ENCODE data around the gene OTUB1. TPM values are rescaled to one million over a fixed set of nuclear protein-coding genes. Genes with fewer than 3 reads are reported as not detected.
A peak's percentile ranks its signal among the peaks of the same experiment; 100 is the strongest.

OTUB1 gene
- total RNA-seq, 3 donors from 2014 or later, result 60.1 to 70.3 (median 64.1) TPM

DNA sequence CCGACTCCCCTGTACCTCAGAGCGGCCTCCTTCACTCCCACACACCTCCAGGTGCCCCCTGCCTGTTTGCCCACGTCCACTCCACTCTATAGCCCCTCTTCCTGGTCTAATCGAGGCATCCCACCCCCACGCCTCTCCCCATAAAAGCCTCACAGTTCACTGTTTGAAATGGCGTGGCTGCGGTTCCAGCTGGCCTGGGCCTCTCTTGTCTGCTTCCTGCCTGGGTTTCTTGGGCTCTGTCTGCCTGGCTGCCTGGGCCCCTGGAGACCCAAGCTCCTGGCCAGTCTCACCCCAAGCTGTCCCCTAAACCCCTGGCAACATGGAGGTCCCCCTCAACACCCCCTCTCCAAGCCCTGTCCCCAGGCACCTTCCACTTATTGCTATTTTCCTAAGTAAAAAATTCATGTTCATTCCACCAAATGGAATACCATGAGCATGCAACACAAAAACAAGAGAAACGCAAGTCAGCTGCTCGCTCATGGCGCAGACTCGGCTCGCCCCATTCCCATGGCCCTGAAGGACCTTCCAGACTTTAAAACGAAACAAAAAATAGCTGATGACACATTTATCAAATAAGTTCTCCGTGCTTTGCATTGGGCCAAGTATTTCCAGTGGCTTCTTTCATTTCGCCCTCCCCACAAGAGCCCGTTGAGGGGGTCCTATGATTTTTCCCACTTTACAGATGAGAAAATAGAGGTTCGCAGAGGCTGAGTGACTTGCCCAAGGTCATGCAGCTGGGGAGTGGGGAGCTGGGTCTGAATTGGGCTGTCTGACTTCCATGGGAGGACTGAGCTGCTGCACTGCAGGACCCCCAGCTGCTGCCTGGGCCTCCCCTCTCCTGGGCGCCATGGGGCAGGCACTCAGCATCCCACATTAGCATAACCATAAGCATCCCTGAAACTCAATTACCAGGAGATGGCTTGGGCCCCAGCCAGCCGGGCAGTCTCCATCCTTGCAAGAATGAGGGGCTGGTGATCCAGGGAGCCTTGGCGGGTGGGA lies 37.8 kb downstream of the OTUB1 start:
- Histone ChIP-seq H3K4me1 (ENCODE audit: low read depth) (no peaks in the 10 kb centered on the region), H3K36me3 (ENCODE audit: low read depth) (no peaks in the 10 kb centered on the region), H3K4me3 (no peak overlapping the region), H3K9me3 (no peaks in the 10 kb centered on the region)
- intact Hi-C loops (cut with DNase I, micrococcal nuclease), result no loop called here
- DNase-seq (no peak), ATAC-seq (no peak)
- TF ChIP-seq, protein P1, sequence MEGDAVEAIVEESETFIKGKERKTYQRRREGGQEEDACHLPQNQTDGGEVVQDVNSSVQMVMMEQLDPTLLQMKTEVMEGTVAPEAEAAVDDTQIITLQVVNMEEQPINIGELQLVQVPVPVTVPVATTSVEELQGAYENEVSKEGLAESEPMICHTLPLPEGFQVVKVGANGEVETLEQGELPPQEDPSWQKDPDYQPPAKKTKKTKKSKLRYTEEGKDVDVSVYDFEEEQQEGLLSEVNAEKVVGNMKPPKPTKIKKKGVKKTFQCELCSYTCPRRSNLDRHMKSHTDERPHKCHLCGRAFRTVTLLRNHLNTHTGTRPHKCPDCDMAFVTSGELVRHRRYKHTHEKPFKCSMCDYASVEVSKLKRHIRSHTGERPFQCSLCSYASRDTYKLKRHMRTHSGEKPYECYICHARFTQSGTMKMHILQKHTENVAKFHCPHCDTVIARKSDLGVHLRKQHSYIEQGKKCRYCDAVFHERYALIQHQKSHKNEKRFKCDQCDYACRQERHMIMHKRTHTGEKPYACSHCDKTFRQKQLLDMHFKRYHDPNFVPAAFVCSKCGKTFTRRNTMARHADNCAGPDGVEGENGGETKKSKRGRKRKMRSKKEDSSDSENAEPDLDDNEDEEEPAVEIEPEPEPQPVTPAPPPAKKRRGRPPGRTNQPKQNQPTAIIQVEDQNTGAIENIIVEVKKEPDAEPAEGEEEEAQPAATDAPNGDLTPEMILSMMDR (IDR thresholded peaks at IDR 0.05), result no peak

DNA sequence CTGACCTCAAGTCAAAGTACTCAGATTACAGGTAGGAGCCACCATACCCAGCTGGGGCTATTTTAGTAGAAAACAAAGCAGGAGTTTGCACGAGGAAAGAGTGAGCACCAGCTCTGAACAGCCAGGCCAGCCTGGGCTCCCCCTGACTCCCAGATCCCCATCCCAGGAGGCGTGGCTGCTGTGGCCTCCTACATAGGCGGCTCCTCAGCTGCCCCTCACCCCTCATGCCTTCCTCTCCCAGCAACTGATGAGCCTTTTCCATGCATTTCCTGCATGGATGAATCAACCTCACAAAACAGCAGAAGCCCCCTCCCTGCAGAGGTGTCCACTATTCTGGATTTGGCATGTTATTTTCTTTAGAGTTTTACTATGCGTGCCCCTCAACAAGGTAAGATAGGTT lies 39.0 kb downstream of the OTUB1 start:
- H3K4me1 ChIP-seq (ENCODE audit: low read depth), result no peaks in the 10 kb centered on the region
- no peak for ATAC-seq
- DNase-seq, result no peak
- intact Hi-C loops (cut with DNase I, micrococcal nuclease), result no loop called here
- TF ChIP-seq, protein P1 (IDR thresholded peaks at IDR 0.05), result no peak
- no peak overlapping the region for H3K4me3 ChIP-seq
- H3K9me3 ChIP-seq, result no peaks in the 10 kb centered on the region
- H3K36me3 ChIP-seq (ENCODE audit: low read depth), result no peaks in the 10 kb centered on the region

DNA sequence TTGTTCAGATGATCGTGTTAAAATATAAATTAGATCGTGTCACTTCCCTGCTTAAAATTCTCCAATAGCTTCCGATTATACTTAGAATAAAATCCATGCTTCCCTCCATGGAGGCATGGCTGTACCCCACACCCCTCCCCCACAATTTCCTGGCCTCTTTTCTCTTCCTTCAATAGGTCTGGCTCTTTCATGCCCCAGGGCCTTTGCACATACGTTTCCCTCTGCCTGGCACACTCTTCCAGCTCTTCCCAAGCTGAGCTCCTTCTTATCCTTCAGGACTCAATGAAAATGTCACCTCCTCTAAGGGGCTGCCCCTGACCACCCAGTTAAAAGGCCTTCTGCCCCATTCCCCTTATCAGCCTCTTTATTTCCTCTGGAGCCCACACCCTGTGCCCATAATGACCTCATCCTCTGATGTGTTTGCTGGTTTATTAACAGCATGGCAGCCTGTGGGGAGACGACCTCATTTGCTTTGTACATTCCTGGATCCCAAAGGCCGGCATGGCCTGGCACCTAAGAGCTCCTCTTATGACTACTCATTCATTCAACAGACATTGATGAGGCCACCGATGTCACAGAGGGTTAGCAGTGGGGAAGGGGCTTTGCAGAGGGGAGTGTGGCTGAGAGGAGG lies 40.5 kb downstream of the OTUB1 start:
- ATAC-seq (no peak), DNase-seq (no peak)
- Histone ChIP-seq H3K4me1 (ENCODE audit: low read depth) (no peaks in the 10 kb centered on the region), H3K9me3 (no peaks in the 10 kb centered on the region), H3K4me3 (no peak overlapping the region), H3K36me3 (ENCODE audit: low read depth) (no peaks in the 10 kb centered on the region)
- TF ChIP-seq, protein P1 (IDR thresholded peaks at IDR 0.05), result no peak
- intact Hi-C loops (cut with DNase I, micrococcal nuclease), result no loop called here

DNA sequence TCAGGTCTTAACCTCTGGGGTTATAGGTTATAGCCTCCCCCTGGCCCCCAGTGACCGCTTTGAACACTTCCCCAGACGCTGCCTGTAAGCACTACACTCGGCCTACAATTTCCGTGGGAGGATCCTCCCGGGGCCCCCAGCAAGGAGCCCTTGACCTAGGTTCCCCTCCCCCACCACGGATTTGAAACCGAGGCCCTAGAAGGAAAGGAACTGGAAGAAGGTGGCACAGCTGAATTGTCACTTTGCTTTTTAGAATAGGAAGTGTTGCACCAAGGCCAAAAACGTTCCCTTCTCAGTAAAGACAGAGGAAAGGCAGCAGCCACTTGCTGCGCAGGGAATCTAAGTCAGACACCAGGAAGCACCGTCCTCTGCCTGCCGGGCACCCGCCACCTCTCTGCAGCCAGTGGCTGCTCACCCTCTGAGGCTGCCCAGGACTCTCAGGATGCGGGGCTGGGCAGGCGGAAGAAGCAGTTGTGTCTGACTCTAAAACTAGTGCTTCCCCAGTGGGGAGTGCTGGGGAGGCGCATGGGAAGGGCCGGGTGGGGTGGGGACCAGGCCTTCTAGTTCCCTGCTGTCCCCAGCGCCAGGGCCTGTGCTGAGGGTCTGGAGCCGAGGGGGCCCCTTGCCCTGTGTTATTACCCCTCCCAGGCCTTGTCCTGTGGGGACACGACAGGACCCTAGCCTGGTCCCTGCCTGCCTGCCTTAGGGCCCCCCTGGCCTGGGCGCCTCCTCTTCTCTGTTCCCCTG lies 41.6 kb downstream of the OTUB1 start:
- Histone ChIP-seq H3K9me3 (no peaks in the 10 kb centered on the region), H3K36me3 (ENCODE audit: low read depth) (no peaks in the 10 kb centered on the region), H3K4me3 (no peak overlapping the region), H3K4me1 (ENCODE audit: low read depth) (no peaks in the 10 kb centered on the region)
- DNase-seq (no peak), ATAC-seq (no peak)
- intact Hi-C loops (cut with DNase I, micrococcal nuclease), result no loop called here
- TF ChIP-seq, protein P1 (IDR thresholded peaks at IDR 0.05), result no peak

DNA sequence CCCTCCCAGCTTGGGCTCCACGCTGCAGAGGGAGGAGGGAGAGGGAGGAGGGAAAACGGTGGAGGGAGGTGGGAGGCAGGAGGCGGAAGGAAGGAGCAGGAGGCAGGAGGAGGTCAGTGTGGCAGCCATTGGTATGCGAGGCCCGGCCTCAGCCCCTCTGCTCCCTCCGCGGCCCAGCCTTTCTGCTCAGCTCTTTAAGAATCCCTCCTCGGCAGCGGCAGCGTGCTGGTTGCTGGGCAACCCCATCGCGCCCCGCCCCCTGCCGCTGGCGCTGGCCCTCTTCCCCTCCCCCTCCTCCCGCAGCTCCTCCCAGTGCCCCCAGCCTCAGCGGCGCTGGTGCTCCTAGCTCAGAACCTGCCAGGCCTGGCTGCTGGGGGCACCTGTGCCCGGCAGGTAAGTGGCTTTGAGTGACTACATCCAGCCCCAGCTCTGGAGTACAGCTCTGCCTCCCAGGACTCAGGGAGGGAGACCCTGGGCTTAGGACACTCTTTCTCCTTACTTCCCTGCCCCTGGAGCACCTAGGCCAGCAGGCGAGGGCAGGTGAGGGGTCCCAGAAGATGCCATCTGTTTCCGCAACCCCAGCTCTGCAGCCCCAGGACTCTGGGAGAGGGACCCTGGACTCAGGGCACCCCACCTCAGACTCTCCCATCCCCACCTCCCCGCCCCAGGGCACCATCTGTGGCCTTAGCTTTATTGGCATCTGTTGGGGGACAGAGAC lies 42.3 kb downstream of the OTUB1 start:
- H3K9me3 ChIP-seq, result no peaks in the 10 kb centered on the region
- H3K36me3 ChIP-seq (ENCODE audit: low read depth), result no peaks in the 10 kb centered on the region
- TF ChIP-seq, protein P1 (IDR thresholded peaks at IDR 0.05), result no peak
- no peak overlapping the region for H3K4me3 ChIP-seq
- ATAC-seq (peak; percentile 14), DNase-seq (no peak)
- intact Hi-C loops (cut with DNase I, micrococcal nuclease), result no loop called here
- no peaks in the 10 kb centered on the region for H3K4me1 ChIP-seq (ENCODE audit: low read depth)

Data from mucosa of descending colon (tissue), 3 donors.